SK-N-SH treated with all-trans-retinoic acid at 6 μM for 48 hours (cell line): Measurements from ENCODE around the gene BLOC1S4.
A peak's percentile ranks its signal among the peaks of the same experiment; 100 is the strongest.

Experiments
- ATAC-seq: fragments of 200-7000 bp; cut with Tn5 transposase; 3 replicates; pipeline ENCODE4 v1.9.1; 2020; ENCODE audit warnings: mild to moderate bottlenecking, moderate library complexity
- ARNTL ChIP-seq: fragments of 450-650 bp; formaldehyde crosslinking; IDR thresholded peaks from 2 replicates; pipeline ENCODE4 v1.5.0; 2020; ENCODE audit warnings: low read depth, mild to moderate bottlenecking, moderate library complexity, borderline replicate concordance
- BACH2 ChIP-seq: fragments of 250-450 bp; sonication (Bioruptor Pico); IDR thresholded peaks from 2 replicates; pipeline ENCODE4 v1.9.0; 2021; ENCODE audit warnings: mild to moderate bottlenecking, borderline replicate concordance
- CSDC2 ChIP-seq: fragments of 250-450 bp; sonication (Bioruptor Pico); IDR thresholded peaks from 2 replicates; pipeline ENCODE4 v1.5.0; 2020; ENCODE audit warnings: mild to moderate bottlenecking, moderate library complexity
- ESRRG ChIP-seq: fragments of 250-450 bp; sonication (Bioruptor Pico); IDR thresholded peaks from 2 replicates; pipeline ENCODE4 v1.6.1; 2021; ENCODE audit warnings: mild to moderate bottlenecking
- GLIS3 ChIP-seq: fragments of 250-450 bp; sonication (Bioruptor Pico); IDR thresholded peaks from 2 replicates; pipeline ENCODE4 v1.5.0; 2020; ENCODE audit warnings: mild to moderate bottlenecking, moderate library complexity
- ISL1 ChIP-seq: fragments of 250-450 bp; sonication (Bioruptor Pico); IDR thresholded peaks from 2 replicates; pipeline ENCODE4 v2.1.2; 2022; ENCODE audit warnings: mild to moderate bottlenecking, moderate library complexity
- PATZ1 ChIP-seq: fragments of 250-450 bp; sonication (Bioruptor Pico); IDR thresholded peaks from 2 replicates; pipeline ENCODE4 v1.8.0; 2020; ENCODE audit warnings: mild to moderate bottlenecking, moderate library complexity, borderline replicate concordance
- PPARA ChIP-seq: fragments of 250-450 bp; sonication (Bioruptor Pico); IDR thresholded peaks from 2 replicates; pipeline ENCODE4 v1.5.0; 2020; ENCODE audit warnings: mild to moderate bottlenecking, borderline replicate concordance
- RARB ChIP-seq: fragments of 250-450 bp; sonication (Bioruptor Pico); IDR thresholded peaks from 2 replicates; pipeline ENCODE4 v1.8.0; 2021; ENCODE audit warnings: mild to moderate bottlenecking, moderate library complexity
- SNAI2 ChIP-seq: fragments of 250-450 bp; sonication (Bioruptor Pico); IDR thresholded peaks from 2 replicates; pipeline ENCODE4 v1.5.0; 2020; ENCODE audit warnings: mild to moderate bottlenecking, moderate library complexity
- TCF4 ChIP-seq: fragments of 250-450 bp; sonication (Bioruptor Pico); IDR thresholded peaks from 2 replicates; pipeline ENCODE4 v1.8.0; 2021; ENCODE audit warnings: mild to moderate bottlenecking, moderate library complexity, borderline replicate concordance
- TOX ChIP-seq: fragments of 250-450 bp; sonication (Bioruptor Pico); IDR thresholded peaks from 2 replicates; pipeline ENCODE4 v1.8.0; 2021; ENCODE audit warnings: mild to moderate bottlenecking, moderate library complexity, borderline replicate concordance
- ZC3H10 ChIP-seq: fragments of 250-450 bp; sonication (Bioruptor Pico); IDR thresholded peaks from 2 replicates; pipeline ENCODE4 v1.5.1; 2021; ENCODE audit warnings: mild to moderate bottlenecking, moderate library complexity
- ZFP3 ChIP-seq: fragments of 250-450 bp; sonication (Bioruptor Pico); IDR thresholded peaks from 2 replicates; pipeline ENCODE4 v1.5.0; 2020; ENCODE audit warnings: mild to moderate bottlenecking, moderate library complexity
- ZFP30 ChIP-seq: fragments of 450-650 bp; formaldehyde crosslinking; IDR thresholded peaks from 2 replicates; pipeline ENCODE4 v1.5.0; 2022; ENCODE audit warnings: mild to moderate bottlenecking, moderate library complexity
- ZNF70 ChIP-seq: fragments of 450-650 bp; formaldehyde crosslinking; IDR thresholded peaks from 2 replicates; pipeline ENCODE4 v1.5.0; 2020; ENCODE audit warnings: mild to moderate bottlenecking, moderate library complexity
- ZNF8 ChIP-seq: fragments of 450-650 bp; formaldehyde crosslinking; IDR thresholded peaks from 2 replicates; pipeline ENCODE4 v1.5.0; 2020; ENCODE audit warnings: mild to moderate bottlenecking, moderate library complexity
- TF ChIP-seq, protein P1 (sequence below): fragments of 250-450 bp; sonication (Bioruptor Pico); IDR thresholded peaks from 2 replicates; pipeline ENCODE4 v1.5.1; 2020; ENCODE audit warnings: low read depth, mild to moderate bottlenecking, moderate library complexity
- TF ChIP-seq, protein P2 (sequence below): fragments of 250-450 bp; sonication (Bioruptor Pico); IDR thresholded peaks from 2 replicates; pipeline ENCODE4 v1.5.1; 2021; ENCODE audit warnings: mild to moderate bottlenecking, moderate library complexity
- TF ChIP-seq, protein P3 (sequence below): fragments of 250-450 bp; sonication (Bioruptor Pico); IDR thresholded peaks from 2 replicates; pipeline ENCODE4 v1.5.0; 2020; ENCODE audit warnings: mild to moderate bottlenecking, moderate library complexity

Gene BLOC1S4

GRCh38 chr4:6742989-6743388 lies 27.0 kb downstream of the BLOC1S4 start (continued):
- TF ChIP-seq PATZ1 (CRISPR knock-in tag) (no peak), GLIS3 (CRISPR knock-in tag) (no peak), TOX (CRISPR knock-in tag) (no peak), TCF4 (CRISPR knock-in tag) (no peak), ZFP30 (CRISPR knock-in tag) (no peak), ESRRG (no peak), ISL1 (no peak), CSDC2 (no peak), ZNF8 (no peak)
- TF ChIP-seq, protein P1, sequence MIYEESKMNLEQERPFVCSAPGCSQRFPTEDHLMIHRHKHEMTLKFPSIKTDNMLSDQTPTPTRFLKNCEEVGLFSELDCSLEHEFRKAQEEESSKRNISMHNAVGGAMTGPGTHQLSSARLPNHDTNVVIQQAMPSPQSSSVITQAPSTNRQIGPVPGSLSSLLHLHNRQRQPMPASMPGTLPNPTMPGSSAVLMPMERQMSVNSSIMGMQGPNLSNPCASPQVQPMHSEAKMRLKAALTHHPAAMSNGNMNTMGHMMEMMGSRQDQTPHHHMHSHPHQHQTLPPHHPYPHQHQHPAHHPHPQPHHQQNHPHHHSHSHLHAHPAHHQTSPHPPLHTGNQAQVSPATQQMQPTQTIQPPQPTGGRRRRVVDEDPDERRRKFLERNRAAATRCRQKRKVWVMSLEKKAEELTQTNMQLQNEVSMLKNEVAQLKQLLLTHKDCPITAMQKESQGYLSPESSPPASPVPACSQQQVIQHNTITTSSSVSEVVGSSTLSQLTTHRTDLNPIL = no peak
- TF ChIP-seq, protein P2, sequence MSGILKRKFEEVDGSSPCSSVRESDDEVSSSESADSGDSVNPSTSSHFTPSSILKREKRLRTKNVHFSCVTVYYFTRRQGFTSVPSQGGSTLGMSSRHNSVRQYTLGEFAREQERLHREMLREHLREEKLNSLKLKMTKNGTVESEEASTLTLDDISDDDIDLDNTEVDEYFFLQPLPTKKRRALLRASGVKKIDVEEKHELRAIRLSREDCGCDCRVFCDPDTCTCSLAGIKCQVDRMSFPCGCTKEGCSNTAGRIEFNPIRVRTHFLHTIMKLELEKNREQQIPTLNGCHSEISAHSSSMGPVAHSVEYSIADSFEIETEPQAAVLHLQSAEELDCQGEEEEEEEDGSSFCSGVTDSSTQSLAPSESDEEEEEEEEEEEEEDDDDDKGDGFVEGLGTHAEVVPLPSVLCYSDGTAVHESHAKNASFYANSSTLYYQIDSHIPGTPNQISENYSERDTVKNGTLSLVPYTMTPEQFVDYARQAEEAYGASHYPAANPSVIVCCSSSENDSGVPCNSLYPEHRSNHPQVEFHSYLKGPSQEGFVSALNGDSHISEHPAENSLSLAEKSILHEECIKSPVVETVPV (CRISPR knock-in tag) = no peak

- no peak for ATAC-seq
- TF ChIP-seq ESRRG (no peak), ZNF8 (no peak), SNAI2 (CRISPR knock-in tag) (no peak), CSDC2 (no peak), TOX (CRISPR knock-in tag) (no peak), PPARA (CRISPR knock-in tag) (no peak), ZC3H10 (CRISPR knock-in tag) (no peak), BACH2 (CRISPR knock-in tag) (no peak), ARNTL (CRISPR knock-in tag) (no peak)
- TF ChIP-seq, protein P1 = no peak
- TF ChIP-seq, protein P3, sequence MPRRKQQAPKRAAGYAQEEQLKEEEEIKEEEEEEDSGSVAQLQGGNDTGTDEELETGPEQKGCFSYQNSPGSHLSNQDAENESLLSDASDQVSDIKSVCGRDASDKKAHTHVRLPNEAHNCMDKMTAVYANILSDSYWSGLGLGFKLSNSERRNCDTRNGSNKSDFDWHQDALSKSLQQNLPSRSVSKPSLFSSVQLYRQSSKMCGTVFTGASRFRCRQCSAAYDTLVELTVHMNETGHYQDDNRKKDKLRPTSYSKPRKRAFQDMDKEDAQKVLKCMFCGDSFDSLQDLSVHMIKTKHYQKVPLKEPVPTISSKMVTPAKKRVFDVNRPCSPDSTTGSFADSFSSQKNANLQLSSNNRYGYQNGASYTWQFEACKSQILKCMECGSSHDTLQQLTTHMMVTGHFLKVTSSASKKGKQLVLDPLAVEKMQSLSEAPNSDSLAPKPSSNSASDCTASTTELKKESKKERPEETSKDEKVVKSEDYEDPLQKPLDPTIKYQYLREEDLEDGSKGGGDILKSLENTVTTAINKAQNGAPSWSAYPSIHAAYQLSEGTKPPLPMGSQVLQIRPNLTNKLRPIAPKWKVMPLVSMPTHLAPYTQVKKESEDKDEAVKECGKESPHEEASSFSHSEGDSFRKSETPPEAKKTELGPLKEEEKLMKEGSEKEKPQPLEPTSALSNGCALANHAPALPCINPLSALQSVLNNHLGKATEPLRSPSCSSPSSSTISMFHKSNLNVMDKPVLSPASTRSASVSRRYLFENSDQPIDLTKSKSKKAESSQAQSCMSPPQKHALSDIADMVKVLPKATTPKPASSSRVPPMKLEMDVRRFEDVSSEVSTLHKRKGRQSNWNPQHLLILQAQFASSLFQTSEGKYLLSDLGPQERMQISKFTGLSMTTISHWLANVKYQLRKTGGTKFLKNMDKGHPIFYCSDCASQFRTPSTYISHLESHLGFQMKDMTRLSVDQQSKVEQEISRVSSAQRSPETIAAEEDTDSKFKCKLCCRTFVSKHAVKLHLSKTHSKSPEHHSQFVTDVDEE (CRISPR knock-in tag) = no peak
Observed at GRCh38 chr4:6746721-6747293, 30.8 kb downstream of the BLOC1S4 start.

- ATAC-seq = peak; percentile 31; the same call in 1 of the 3 replicates
- TF ChIP-seq ZNF70 (CRISPR knock-in tag) (no peak), ZFP3 (CRISPR knock-in tag) (no peak), ARNTL (CRISPR knock-in tag) (no peak), RARB (CRISPR knock-in tag) (no peak), SNAI2 (CRISPR knock-in tag) (no peak)
Observed at GRCh38 chr4:6747294-6748051, 31.5 kb downstream of the BLOC1S4 start.
